ENCODE results near the gene TEKT2. TPM values are rescaled to one million over a fixed set of nuclear protein-coding genes. Genes with fewer than 3 reads are reported as not detected.

The TEKT2 gene
- total RNA-seq, 2 donors from 2014 or later, result 5.6 to 9.5 TPM

GRCh38 chr1:36137776-36138175, 53.9 kb downstream of the TEKT2 start:
- Mint-ChIP-seq H3K27ac (no peak overlapping the region), H3K27me3 (ENCODE audit: insufficient read depth) (no peaks in the 10 kb centered on the region), H3K36me3 (ENCODE audit: low read depth) (peaks cover 26% of the 10 kb centered on the region), H3K9me3 (no peaks in the 10 kb centered on the region), H3K4me3 (no peak overlapping the region), H3K4me1 (no peaks in the 10 kb centered on the region)
- H3K9me3 ChIP-seq (ENCODE audit: control insufficient read depth, low read length), result no peaks in the 10 kb centered on the region
- no peak overlapping the region for H3K9ac ChIP-seq (ENCODE audit: extremely low read depth, low read length, poor library complexity, severe bottlenecking)
- DNase-seq, result no peak
- no peaks in the 10 kb centered on the region for H3K27me3 ChIP-seq (ENCODE audit: control insufficient read depth, insufficient read depth, low read length, poor library complexity, severe bottlenecking)
- no peaks in the 10 kb centered on the region for H3K4me1 ChIP-seq (ENCODE audit: control insufficient read depth, insufficient read depth, low read length)
- H3K36me3 ChIP-seq (ENCODE audit: control insufficient read depth, insufficient read depth, low read length), result peaks cover 36% of the 10 kb centered on the region
- TF ChIP-seq CTCF (conservative IDR thresholded peaks at IDR 0.05), result no peak
- no peak overlapping the region for H3K27ac ChIP-seq (ENCODE audit: low read depth, low read length)
- WGBS, 2 experiments (ENCODE audit: insufficient coverage in 1 of 2, insufficient read length in 1 of 2), result 90 to 93% methylated on average over 2 to 3 of the region's 3 CpGs
- H3K4me3 ChIP-seq (ENCODE audit: low read length), result no peak overlapping the region

Other genes starting within 250 kb of the TEKT2 start
- gene AGO1, start 200.9 kb upstream of the TEKT2 start, total RNA-seq, result 10 to 100 TPM; 54.5 to 65.7 TPM
- gene AGO3, start 153.0 kb upstream of the TEKT2 start, total RNA-seq, result 10 to 100 TPM; 32.8 to 39.8 TPM
- 10 to 100 TPM; 22.1 to 25.3 TPM for gene ADPRS, start 4.8 kb downstream of the TEKT2 start, total RNA-seq
- gene COL8A2, start 41.1 kb downstream of the TEKT2 start, total RNA-seq, result under 1 TPM; 0.18 to 0.40 TPM
- gene TRAPPC3, start 65.4 kb downstream of the TEKT2 start, total RNA-seq, result 10 to 100 TPM; 61.5 to 79.9 TPM
- gene MAP7D1, start 72.1 kb downstream of the TEKT2 start, total RNA-seq, result 100 to 1,000 TPM; 119 to 120 TPM
- gene THRAP3, start 140.3 kb downstream of the TEKT2 start, total RNA-seq, result 100 to 1,000 TPM; 145 to 165 TPM
- 10 to 100 TPM; 14.7 to 15.5 TPM for gene SH3D21, start 222.3 kb downstream of the TEKT2 start, total RNA-seq
- gene EVA1B, start 239.6 kb downstream of the TEKT2 start, total RNA-seq, result 10 to 100 TPM; 14.1 to 16.3 TPM

Data from endodermal cell (in vitro differentiated cells).